GM23338 (cell line): ENCODE results near the gene SNX14.

Experiments used
- CREB1 ChIP-seq: fragments of 250-450 bp; sonication (Bioruptor Pico); IDR thresholded peaks from 2 replicates; pipeline ENCODE4 v1.5.0; 2020; ENCODE audit warnings: low read depth, mild to moderate bottlenecking, moderate library complexity
- ETS1 ChIP-seq: IDR thresholded peaks from 2 replicates; pipeline ENCODE4 v1.6.1; 2016; ENCODE audit warnings: antibody characterized with exemption
- EZH2 ChIP-seq: fragments of 200-600 bp; sonication (generic); IDR thresholded peaks from one replicate; pipeline ENCODE4 v1.8.0; 2017; ENCODE audit warnings: antibody characterized with exemption, mild to moderate bottlenecking, low read depth; ENCODE audit not compliant: unreplicated experiment
- EZH2phosphoT487 ChIP-seq: fragments of 200-600 bp; sonication (generic); IDR thresholded peaks from one replicate; pipeline ENCODE4 v1.8.1; 2018; ENCODE audit warnings: antibody characterized with exemption; ENCODE audit not compliant: unreplicated experiment
- JUNB ChIP-seq: IDR thresholded peaks from one replicate; pipeline ENCODE4 v1.6.1; 2016; ENCODE audit warnings: antibody characterized with exemption; ENCODE audit not compliant: unreplicated experiment
- NANOG ChIP-seq: IDR thresholded peaks from 2 replicates; pipeline ENCODE4 v1.6.1; 2016; ENCODE audit warnings: antibody characterized with exemption, borderline replicate concordance
- POLR2AphosphoS5 ChIP-seq: IDR thresholded peaks from 2 replicates; pipeline ENCODE4 v1.6.1; 2016; ENCODE audit warnings: antibody characterized with exemption, low read depth
- REST ChIP-seq: IDR thresholded peaks from one replicate; pipeline ENCODE4 v1.6.1; 2018; ENCODE audit warnings: antibody characterized with exemption; ENCODE audit not compliant: unreplicated experiment
- ZNF114 ChIP-seq: fragments of 250-450 bp; sonication (Bioruptor Pico); IDR thresholded peaks from 2 replicates; pipeline ENCODE4 v1.5.0; 2020; ENCODE audit warnings: mild to moderate bottlenecking, moderate library complexity
- ZNF331 ChIP-seq: fragments of 250-450 bp; sonication (Bioruptor Pico); IDR thresholded peaks from 2 replicates; pipeline ENCODE4 v1.5.0; 2020; ENCODE audit warnings: low read depth, mild to moderate bottlenecking, moderate library complexity
- TF ChIP-seq, protein P1 (sequence below), 2 experiments: fragments of 200-600 bp in 1 of 2; sonication (generic) in 1 of 2; conservative IDR thresholded peaks; 2 replicates each; pipeline versions ENCODE4 v1.5.1 to v1.6.1; 2016 to 2017; ENCODE audit warnings: antibody characterized with exemption in 2 of 2, low read depth in 2 of 2, mild to moderate bottlenecking in 2 of 2, moderate library complexity in 1 of 2

GRCh38 chr6:85580118-85580877 is 13.4 kb downstream of the SNX14 start:
- TF ChIP-seq, protein P1, sequence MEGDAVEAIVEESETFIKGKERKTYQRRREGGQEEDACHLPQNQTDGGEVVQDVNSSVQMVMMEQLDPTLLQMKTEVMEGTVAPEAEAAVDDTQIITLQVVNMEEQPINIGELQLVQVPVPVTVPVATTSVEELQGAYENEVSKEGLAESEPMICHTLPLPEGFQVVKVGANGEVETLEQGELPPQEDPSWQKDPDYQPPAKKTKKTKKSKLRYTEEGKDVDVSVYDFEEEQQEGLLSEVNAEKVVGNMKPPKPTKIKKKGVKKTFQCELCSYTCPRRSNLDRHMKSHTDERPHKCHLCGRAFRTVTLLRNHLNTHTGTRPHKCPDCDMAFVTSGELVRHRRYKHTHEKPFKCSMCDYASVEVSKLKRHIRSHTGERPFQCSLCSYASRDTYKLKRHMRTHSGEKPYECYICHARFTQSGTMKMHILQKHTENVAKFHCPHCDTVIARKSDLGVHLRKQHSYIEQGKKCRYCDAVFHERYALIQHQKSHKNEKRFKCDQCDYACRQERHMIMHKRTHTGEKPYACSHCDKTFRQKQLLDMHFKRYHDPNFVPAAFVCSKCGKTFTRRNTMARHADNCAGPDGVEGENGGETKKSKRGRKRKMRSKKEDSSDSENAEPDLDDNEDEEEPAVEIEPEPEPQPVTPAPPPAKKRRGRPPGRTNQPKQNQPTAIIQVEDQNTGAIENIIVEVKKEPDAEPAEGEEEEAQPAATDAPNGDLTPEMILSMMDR (conservative IDR thresholded peaks at IDR 0.05; ENCODE audit: low read depth in 2 of 2): no peak
- no peak for TF ChIP-seq CREB1 (CRISPR knock-in tag)
- TF ChIP-seq EZH2: no peak
- TF ChIP-seq REST: no peak
- no peak for TF ChIP-seq ZNF114 (CRISPR knock-in tag)
- no peak for TF ChIP-seq POLR2AphosphoS5
- TF ChIP-seq ZNF331 (CRISPR knock-in tag): no peak
- no peak for TF ChIP-seq EZH2phosphoT487
- no peak for TF ChIP-seq JUNB
- no peak for TF ChIP-seq NANOG
- TF ChIP-seq ETS1: no peak
